Osteoblast (primary cell): ENCODE measurements around the gene ATXN7L1. TPM values are rescaled to one million over a fixed set of nuclear protein-coding genes. Genes with fewer than 3 reads are reported as not detected.

Experiments used
- DNase-seq: peaks from one replicate; pipeline ENCODE4 v3.0.0; 2011; ENCODE audit warnings: low spot score, mixed read lengths; ENCODE audit not compliant: insufficient read length; ENCODE audit errors: missing footprints
- H2AFZ ChIP-seq: 2 replicates; pipeline ENCODE4 v1.6.0; 2011; ENCODE audit warnings: mild to moderate bottlenecking, low read length
- H3K27ac ChIP-seq: 2 replicates; pipeline ENCODE4 v1.5.1; 2011; ENCODE audit warnings: mild to moderate bottlenecking, low read depth, low read length, moderate library complexity
- H3K27me3 ChIP-seq: 2 replicates; pipeline ENCODE4 v1.6.0; 2012; ENCODE audit warnings: mild to moderate bottlenecking, control low read depth, inconsistent platforms, low read length, moderate library complexity; ENCODE audit not compliant: insufficient read depth
- H3K36me3 ChIP-seq: 2 replicates; pipeline ENCODE4 v1.5.1; 2011; ENCODE audit warnings: mild to moderate bottlenecking, low read length, control low read depth, moderate library complexity; ENCODE audit not compliant: insufficient read depth
- H3K4me1 ChIP-seq: 2 replicates; pipeline ENCODE4 v1.5.1; 2011; ENCODE audit warnings: mild to moderate bottlenecking, low read length, control low read depth, moderate library complexity; ENCODE audit not compliant: insufficient read depth
- H3K4me2 ChIP-seq: 2 replicates; pipeline ENCODE4 v1.6.0; 2011; ENCODE audit warnings: mild to moderate bottlenecking, low read length; ENCODE audit not compliant: insufficient read depth
- H3K4me3 ChIP-seq: fragments of 200-600 bp; sonication (generic); 3 replicates; pipeline ENCODE4 v1.5.1; 2012; ENCODE audit warnings: mild to moderate bottlenecking, low read length, inconsistent platforms; ENCODE audit not compliant: insufficient read depth
- H3K79me2 ChIP-seq: 2 replicates; pipeline ENCODE4 v1.6.0; 2012; ENCODE audit warnings: mild to moderate bottlenecking, low read length, control low read depth, inconsistent platforms; ENCODE audit not compliant: insufficient read depth
- H3K9me3 ChIP-seq: 2 replicates; pipeline ENCODE4 v1.5.1; 2011; ENCODE audit warnings: low read depth, low read length, control low read depth
- H4K20me1 ChIP-seq: 2 replicates; pipeline ENCODE4 v1.6.0; 2012; ENCODE audit warnings: mild to moderate bottlenecking, low read length, control low read depth; ENCODE audit not compliant: insufficient read depth
- CTCF ChIP-seq: IDR thresholded peaks from 2 replicates; pipeline ENCODE4 v1.5.1; 2011; ENCODE audit warnings: mild to moderate bottlenecking, low read depth, low read length, moderate library complexity; ENCODE audit errors: extremely low read depth
- total RNA-seq: library from RNA; depleted of rRNA; stranded (reverse); fragments of >200 nt; gene quantifications from 2 replicates; pipeline ENCODE4 v1.2.3, GENCODE V29; 2012

Gene ATXN7L1
- total RNA-seq, 1 donor: 9.0 TPM

GRCh38 chr7:105877736-105878135 lies 1.3 kb upstream of the ATXN7L1 start:
- no peak for TF ChIP-seq CTCF
- no peak for DNase-seq
- H3K36me3 ChIP-seq: peaks cover 7% of the 10 kb centered on the region
- peak overlapping the region; percentile 88 for H3K4me2 ChIP-seq
- H4K20me1 ChIP-seq: no peaks in the 10 kb centered on the region
- H2AFZ ChIP-seq: peak overlapping the region; percentile 85
- peaks cover 22% of the 10 kb centered on the region for H3K79me2 ChIP-seq
- H3K27me3 ChIP-seq: no peaks in the 10 kb centered on the region
- peaks cover 6% of the 10 kb centered on the region for H3K4me1 ChIP-seq
- H3K27ac ChIP-seq: no peak overlapping the region
- peak overlapping the region; percentile 79 for H3K4me3 ChIP-seq
- H3K9me3 ChIP-seq: no peaks in the 10 kb centered on the region

GRCh38 chr7:105876964-105877601 lies 684 bp upstream of the ATXN7L1 start:
- H4K20me1 ChIP-seq: no peaks in the 10 kb centered on the region
- peaks cover 22% of the 10 kb centered on the region for H3K79me2 ChIP-seq
- H3K27me3 ChIP-seq: no peaks in the 10 kb centered on the region
- H3K9me3 ChIP-seq: no peaks in the 10 kb centered on the region
- peak overlapping the region; percentile 85 for H2AFZ ChIP-seq
- DNase-seq: peak; percentile 84
- H3K27ac ChIP-seq: no peak overlapping the region
- H3K4me2 ChIP-seq: peak overlapping the region; percentile 88
- TF ChIP-seq CTCF: no peak
- peaks cover 7% of the 10 kb centered on the region for H3K36me3 ChIP-seq
- H3K4me1 ChIP-seq: peaks cover 6% of the 10 kb centered on the region
- H3K4me3 ChIP-seq: peak overlapping the region; percentile 79

GRCh38 chr7:105875505-105875904 lies 894 bp downstream of the ATXN7L1 start:
- H3K4me2 ChIP-seq: peak overlapping the region; percentile 81
- peaks cover 7% of the 10 kb centered on the region for H3K36me3 ChIP-seq
- no peak overlapping the region for H2AFZ ChIP-seq
- H4K20me1 ChIP-seq: no peaks in the 10 kb centered on the region
- H3K27me3 ChIP-seq: no peaks in the 10 kb centered on the region
- TF ChIP-seq CTCF: no peak
- H3K27ac ChIP-seq: peak overlapping the region; percentile 91
- no peaks in the 10 kb centered on the region for H3K9me3 ChIP-seq
- H3K79me2 ChIP-seq: peaks cover 22% of the 10 kb centered on the region
- no peak for DNase-seq
- peak overlapping the region; percentile 89 for H3K4me3 ChIP-seq
- H3K4me1 ChIP-seq: peaks cover 6% of the 10 kb centered on the region

- DNase-seq: no peak
- Histone ChIP-seq H3K36me3 (peaks cover 7% of the 10 kb centered on the region), H3K4me2 (no peak overlapping the region), H3K27me3 (no peaks in the 10 kb centered on the region), H3K79me2 (peaks cover 22% of the 10 kb centered on the region), H3K4me3 (no peak overlapping the region), H3K4me1 (peaks cover 6% of the 10 kb centered on the region), H3K27ac (no peak overlapping the region), H2AFZ (no peak overlapping the region), H4K20me1 (no peaks in the 10 kb centered on the region), H3K9me3 (no peaks in the 10 kb centered on the region)
- TF ChIP-seq CTCF: no peak
Observed at GRCh38 chr7:105874055-105874454, 2.3 kb downstream of the ATXN7L1 start.
